ENCODE results near the gene CLSTN1. TPM values are rescaled to one million over a fixed set of nuclear protein-coding genes. Genes with fewer than 3 reads are reported as not detected.

CLSTN1 gene
- total RNA-seq, 1 experiment from 2014 or later: 119 TPM

- DNase-seq (ENCODE audit: low spot score) (no peak), ATAC-seq (no peak)
- no peaks in the 10 kb centered on the region for H3K27me3 Mint-ChIP-seq (ENCODE audit: low read depth)
- H3K4me3 Mint-ChIP-seq: no peak overlapping the region
- no peaks in the 10 kb centered on the region; the same call in 1 of the 2 replicates for H3K9me3 Mint-ChIP-seq
- peaks cover 16% of the 10 kb centered on the region for H3K4me1 Mint-ChIP-seq
- peak overlapping the region; percentile 57; the same call in 1 of the 2 replicates for H3K27ac Mint-ChIP-seq
- ChIA-PET CTCF (interaction anchor here (0.6 to 6.4 kb wide), 17 partner anchors 10 to 245 kb away, joined by 3 to 71 read pairs (median 6); no protein-coding TSS in a partner anchor), POLR2A (no interaction called here)
- H3K36me3 Mint-ChIP-seq: peaks cover 10% of the 10 kb centered on the region
- TF ChIP-seq, protein P1, sequence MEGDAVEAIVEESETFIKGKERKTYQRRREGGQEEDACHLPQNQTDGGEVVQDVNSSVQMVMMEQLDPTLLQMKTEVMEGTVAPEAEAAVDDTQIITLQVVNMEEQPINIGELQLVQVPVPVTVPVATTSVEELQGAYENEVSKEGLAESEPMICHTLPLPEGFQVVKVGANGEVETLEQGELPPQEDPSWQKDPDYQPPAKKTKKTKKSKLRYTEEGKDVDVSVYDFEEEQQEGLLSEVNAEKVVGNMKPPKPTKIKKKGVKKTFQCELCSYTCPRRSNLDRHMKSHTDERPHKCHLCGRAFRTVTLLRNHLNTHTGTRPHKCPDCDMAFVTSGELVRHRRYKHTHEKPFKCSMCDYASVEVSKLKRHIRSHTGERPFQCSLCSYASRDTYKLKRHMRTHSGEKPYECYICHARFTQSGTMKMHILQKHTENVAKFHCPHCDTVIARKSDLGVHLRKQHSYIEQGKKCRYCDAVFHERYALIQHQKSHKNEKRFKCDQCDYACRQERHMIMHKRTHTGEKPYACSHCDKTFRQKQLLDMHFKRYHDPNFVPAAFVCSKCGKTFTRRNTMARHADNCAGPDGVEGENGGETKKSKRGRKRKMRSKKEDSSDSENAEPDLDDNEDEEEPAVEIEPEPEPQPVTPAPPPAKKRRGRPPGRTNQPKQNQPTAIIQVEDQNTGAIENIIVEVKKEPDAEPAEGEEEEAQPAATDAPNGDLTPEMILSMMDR (IDR thresholded peaks at IDR 0.05): no peak
- TF ChIP-seq, protein P2, sequence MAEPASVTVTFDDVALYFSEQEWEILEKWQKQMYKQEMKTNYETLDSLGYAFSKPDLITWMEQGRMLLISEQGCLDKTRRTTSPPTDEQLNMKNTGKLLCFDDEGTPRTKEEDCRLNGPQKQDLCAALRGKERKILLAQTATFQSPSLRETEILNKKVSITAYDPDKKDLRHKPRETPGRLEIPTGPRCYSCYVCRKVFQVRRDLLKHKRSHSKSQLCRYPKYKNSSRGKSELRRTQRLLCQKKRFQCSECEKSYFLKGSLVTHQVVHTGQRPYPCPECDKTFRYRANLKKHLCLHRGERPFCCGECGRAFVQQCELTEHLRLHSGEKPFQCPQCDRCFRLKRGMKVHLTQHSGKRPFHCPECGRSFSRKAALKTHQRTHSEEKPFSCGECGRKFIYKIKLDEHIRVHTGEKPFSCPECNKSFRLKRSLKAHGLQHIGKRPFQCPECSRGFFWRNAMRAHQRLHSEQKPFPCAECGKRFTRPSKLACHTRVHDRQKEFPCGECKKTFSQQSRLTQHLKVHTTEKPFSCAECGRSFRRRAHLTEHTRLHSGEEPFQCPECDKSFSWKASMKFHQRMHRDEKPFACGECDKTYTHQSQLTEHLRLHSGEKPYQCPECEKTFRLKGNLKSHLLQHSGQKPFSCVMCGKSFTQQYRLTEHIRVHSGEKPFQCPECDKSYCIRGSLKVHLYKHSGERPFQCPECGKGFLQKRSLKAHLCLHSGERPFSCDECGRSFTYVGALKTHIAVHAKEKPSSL (CRISPR knock-in tag; conservative IDR thresholded peaks at IDR 0.05): no peak
- TF ChIP-seq ATF6 (CRISPR knock-in tag; IDR thresholded peaks at IDR 0.05) (no peak), FOXP1 (CRISPR knock-in tag; IDR thresholded peaks at IDR 0.05; ENCODE audit: borderline replicate concordance) (no peak), TEAD4 (CRISPR knock-in tag; IDR thresholded peaks at IDR 0.05) (no peak), CREB1 (CRISPR knock-in tag; IDR thresholded peaks at IDR 0.05) (no peak), ZNF317 (CRISPR knock-in tag; IDR thresholded peaks at IDR 0.05; ENCODE audit: borderline replicate concordance, low read depth) (no peak), ZNF671 (CRISPR knock-in tag; IDR thresholded peaks at IDR 0.05) (no peak), ZNF532 (CRISPR knock-in tag; IDR thresholded peaks at IDR 0.05; ENCODE audit: borderline replicate concordance) (no peak), PREB (CRISPR knock-in tag; IDR thresholded peaks at IDR 0.05; ENCODE audit: borderline replicate concordance) (no peak)
- TF ChIP-seq, protein P3, sequence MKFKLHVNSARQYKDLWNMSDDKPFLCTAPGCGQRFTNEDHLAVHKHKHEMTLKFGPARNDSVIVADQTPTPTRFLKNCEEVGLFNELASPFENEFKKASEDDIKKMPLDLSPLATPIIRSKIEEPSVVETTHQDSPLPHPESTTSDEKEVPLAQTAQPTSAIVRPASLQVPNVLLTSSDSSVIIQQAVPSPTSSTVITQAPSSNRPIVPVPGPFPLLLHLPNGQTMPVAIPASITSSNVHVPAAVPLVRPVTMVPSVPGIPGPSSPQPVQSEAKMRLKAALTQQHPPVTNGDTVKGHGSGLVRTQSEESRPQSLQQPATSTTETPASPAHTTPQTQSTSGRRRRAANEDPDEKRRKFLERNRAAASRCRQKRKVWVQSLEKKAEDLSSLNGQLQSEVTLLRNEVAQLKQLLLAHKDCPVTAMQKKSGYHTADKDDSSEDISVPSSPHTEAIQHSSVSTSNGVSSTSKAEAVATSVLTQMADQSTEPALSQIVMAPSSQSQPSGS (CRISPR knock-in tag; IDR thresholded peaks at IDR 0.05; ENCODE audit: borderline replicate concordance, low read depth): no peak
- TF ChIP-seq, protein P4, sequence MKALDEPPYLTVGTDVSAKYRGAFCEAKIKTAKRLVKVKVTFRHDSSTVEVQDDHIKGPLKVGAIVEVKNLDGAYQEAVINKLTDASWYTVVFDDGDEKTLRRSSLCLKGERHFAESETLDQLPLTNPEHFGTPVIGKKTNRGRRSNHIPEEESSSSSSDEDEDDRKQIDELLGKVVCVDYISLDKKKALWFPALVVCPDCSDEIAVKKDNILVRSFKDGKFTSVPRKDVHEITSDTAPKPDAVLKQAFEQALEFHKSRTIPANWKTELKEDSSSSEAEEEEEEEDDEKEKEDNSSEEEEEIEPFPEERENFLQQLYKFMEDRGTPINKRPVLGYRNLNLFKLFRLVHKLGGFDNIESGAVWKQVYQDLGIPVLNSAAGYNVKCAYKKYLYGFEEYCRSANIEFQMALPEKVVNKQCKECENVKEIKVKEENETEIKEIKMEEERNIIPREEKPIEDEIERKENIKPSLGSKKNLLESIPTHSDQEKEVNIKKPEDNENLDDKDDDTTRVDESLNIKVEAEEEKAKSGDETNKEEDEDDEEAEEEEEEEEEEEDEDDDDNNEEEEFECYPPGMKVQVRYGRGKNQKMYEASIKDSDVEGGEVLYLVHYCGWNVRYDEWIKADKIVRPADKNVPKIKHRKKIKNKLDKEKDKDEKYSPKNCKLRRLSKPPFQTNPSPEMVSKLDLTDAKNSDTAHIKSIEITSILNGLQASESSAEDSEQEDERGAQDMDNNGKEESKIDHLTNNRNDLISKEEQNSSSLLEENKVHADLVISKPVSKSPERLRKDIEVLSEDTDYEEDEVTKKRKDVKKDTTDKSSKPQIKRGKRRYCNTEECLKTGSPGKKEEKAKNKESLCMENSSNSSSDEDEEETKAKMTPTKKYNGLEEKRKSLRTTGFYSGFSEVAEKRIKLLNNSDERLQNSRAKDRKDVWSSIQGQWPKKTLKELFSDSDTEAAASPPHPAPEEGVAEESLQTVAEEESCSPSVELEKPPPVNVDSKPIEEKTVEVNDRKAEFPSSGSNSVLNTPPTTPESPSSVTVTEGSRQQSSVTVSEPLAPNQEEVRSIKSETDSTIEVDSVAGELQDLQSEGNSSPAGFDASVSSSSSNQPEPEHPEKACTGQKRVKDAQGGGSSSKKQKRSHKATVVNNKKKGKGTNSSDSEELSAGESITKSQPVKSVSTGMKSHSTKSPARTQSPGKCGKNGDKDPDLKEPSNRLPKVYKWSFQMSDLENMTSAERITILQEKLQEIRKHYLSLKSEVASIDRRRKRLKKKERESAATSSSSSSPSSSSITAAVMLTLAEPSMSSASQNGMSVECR (CRISPR knock-in tag; IDR thresholded peaks at IDR 0.05; ENCODE audit: borderline replicate concordance): no peak
- TF ChIP-seq, protein P5, sequence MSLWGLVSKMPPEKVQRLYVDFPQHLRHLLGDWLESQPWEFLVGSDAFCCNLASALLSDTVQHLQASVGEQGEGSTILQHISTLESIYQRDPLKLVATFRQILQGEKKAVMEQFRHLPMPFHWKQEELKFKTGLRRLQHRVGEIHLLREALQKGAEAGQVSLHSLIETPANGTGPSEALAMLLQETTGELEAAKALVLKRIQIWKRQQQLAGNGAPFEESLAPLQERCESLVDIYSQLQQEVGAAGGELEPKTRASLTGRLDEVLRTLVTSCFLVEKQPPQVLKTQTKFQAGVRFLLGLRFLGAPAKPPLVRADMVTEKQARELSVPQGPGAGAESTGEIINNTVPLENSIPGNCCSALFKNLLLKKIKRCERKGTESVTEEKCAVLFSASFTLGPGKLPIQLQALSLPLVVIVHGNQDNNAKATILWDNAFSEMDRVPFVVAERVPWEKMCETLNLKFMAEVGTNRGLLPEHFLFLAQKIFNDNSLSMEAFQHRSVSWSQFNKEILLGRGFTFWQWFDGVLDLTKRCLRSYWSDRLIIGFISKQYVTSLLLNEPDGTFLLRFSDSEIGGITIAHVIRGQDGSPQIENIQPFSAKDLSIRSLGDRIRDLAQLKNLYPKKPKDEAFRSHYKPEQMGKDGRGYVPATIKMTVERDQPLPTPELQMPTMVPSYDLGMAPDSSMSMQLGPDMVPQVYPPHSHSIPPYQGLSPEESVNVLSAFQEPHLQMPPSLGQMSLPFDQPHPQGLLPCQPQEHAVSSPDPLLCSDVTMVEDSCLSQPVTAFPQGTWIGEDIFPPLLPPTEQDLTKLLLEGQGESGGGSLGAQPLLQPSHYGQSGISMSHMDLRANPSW (CRISPR knock-in tag; conservative IDR thresholded peaks at IDR 0.05; ENCODE audit: low read depth): no peak
- TF ChIP-seq, protein P6, sequence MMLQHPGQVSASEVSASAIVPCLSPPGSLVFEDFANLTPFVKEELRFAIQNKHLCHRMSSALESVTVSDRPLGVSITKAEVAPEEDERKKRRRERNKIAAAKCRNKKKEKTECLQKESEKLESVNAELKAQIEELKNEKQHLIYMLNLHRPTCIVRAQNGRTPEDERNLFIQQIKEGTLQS (CRISPR knock-in tag; conservative IDR thresholded peaks at IDR 0.05): no peak
Measured at GRCh38 chr1:9860887-9861286, 37.1 kb upstream of the CLSTN1 start.
